ENCODE data around the gene AKAP13.

AKAP13 gene

DNA sequence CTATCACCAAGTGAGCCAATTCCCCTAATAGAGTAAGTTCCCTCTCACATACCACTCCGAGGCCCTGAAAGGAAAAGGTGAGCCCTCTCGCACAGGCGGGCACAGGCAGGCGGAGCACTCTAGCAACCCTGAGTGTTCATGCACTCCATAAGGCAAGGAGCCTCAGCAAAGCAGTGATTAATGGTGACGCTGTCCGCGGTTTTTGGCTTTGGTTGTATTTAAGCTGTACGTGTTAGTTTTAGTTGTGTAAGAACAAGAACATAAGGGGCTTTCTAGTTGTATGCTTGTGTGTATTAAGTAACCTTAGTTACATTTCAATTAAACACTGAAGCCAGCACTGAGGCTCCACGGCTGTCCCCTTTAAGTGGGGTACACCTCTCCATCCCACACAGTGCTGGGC, 381.2 kb downstream of the AKAP13 start:
- no peak for DNase-seq

GRCh38 chr15:85762039-85762755, 381.8 kb downstream of the AKAP13 start:
- no peak for DNase-seq

GRCh38 chr15:85762756-85763127, 382.3 kb downstream of the AKAP13 start:
- no peak for DNase-seq

DNA sequence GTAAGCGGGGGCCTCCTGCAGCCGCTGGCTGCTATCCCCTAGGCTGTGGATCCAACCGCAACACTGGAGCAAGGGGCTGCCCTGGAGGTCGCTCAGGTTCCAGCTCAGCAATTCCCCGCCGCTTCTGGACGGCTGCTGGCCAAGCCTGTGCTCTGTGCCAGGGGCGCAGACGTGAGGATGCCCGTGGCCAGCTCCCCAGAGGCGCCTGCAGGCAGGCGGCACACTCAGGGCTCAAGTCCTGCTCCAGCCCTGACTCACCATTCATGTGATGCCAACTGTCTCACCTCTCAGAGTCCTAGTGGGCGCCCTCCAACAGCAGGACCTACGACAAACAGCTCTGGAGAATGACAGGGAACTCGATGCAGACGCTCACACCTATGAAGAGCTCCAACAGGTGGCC, 382.8 kb downstream of the AKAP13 start:
- DNase-seq = no peak

GRCh38 chr15:85763673-85764633, 383.6 kb downstream of the AKAP13 start:
- no peak for DNase-seq

DNA sequence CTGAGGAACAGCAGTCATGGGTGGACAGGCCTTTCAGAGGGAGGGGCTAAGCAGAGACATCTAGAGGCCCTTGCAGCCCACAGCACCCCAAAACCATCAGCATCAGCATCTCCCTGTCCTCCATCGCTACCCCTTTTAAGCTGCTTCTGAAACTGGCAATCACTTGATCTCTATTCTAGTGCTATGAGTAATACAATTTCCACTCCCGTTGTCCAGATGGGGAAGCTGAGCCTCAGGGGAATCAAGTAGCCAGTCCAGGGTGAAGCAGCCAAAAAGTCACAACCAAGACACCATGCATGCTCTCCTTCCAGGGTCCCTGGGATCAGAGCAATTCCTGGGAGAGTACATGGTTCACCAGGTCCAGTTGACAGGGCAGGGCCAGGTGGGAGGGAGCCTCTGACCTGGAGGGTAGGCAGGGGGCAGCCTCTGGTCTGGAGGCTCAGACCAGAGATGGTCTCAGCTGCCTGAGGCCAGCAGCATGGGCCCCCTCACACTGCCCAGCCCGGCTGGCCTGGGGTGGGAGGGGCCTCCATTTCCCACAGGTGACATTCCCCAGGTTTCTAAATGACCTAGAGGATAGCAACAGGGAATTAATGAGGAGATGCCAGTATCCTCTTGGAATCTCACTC, 384.4 kb downstream of the AKAP13 start:
- DNase-seq = no peak

GRCh38 chr15:85766001-85766831, 385.8 kb downstream of the AKAP13 start:
- no peak for DNase-seq

- DNase-seq = no peak
Measured at GRCh38 chr15:85767785-85768529, 387.6 kb downstream of the AKAP13 start.

GRCh38 chr15:85768595-85769168, 388.3 kb downstream of the AKAP13 start:
- no peak for DNase-seq

- no peak for DNase-seq
Measured at GRCh38 chr15:85769182-85769900, 388.9 kb downstream of the AKAP13 start.

- no peak for DNase-seq
Measured at GRCh38 chr15:85770096-85771041, 390.0 kb downstream of the AKAP13 start.

GRCh38 chr15:85771271-85771670, 390.9 kb downstream of the AKAP13 start:
- no peak for DNase-seq

- no peak for DNase-seq
Measured at GRCh38 chr15:85771781-85772445, 391.5 kb downstream of the AKAP13 start.

GRCh38 chr15:85772668-85773067, 392.3 kb downstream of the AKAP13 start:
- DNase-seq = no peak

DNA sequence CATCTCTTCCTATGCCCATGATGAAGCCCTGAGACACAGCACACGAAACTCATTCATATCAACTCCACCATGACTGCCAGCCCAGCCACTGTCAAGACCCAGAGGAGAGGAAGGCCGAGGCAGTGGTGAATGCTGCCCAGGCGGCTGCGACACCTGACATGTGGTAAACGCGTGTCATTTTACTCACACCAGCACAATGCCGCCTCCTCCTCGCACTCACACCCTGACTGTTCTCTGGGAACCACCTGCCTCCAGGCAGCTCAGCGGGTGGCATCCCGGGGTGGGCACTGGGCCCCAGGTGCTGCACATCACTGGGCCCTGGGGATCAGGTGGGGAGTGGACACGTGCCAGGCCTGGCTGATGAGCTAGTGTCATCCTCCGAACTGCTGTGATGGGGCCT, 392.8 kb downstream of the AKAP13 start:
- no peak for DNase-seq

GRCh38 chr15:85773970-85774369, 393.6 kb downstream of the AKAP13 start:
- DNase-seq = no peak

DNA sequence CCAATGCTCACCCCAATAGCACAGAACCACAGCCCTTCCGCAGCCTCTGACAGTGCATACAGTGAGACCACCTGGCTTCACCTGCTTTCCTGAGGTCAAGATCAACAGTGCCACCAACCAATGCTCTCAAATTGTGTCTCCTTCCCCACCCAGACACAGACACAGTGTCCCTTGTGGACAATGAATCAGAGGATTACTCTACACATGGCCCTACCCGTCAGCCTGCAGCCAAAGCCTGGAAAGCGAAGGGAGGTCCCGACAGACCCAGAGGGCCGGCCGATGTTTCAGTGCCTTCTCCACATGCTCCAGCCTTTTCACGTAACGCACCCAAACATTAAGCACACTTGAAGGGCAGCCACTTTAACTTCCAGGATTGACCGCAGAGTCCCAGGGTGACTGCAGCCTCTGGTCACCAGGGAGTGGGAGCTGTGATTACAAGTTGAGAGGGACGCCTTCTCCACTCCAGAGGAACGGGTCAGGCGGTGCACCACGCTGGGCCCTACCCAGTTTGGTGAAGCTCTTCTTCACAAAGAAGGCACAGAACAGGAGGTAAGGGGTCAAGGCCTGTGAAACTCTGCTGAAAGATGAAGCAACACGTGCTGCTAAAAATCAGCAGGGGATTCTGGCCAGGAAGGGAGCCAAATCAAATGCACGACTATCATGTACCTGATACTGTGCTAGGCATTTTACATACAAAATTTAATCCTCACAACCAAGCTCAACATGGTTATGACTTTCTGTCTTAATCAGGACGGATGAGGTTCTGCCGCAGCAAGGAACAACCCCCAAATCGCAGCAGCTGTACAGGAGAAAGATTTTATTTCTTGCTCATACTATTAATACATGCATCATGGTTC, 397.1 kb downstream of the AKAP13 start:
- DNase-seq = no peak

Data from CD4-positive, alpha-beta T cell treated with Interleukin-12 subunit alpha and Interleukin-12 subunit beta, for 1 hour (primary cell).